HG03066 (cell line): ENCODE results near the gene OR4M2.
"Not testable (repeated sequence)": the region's sequence is repeated elsewhere in the genome, so short reads cannot be mapped to it uniquely, and the experiment has no call there.

Experiments used
- ATAC-seq: cut with Tn5 transposase; IDR thresholded peaks from one replicate; pipeline ENCODE4 v1.9.1; 2021; ENCODE audit warnings: low read depth; ENCODE audit not compliant: unreplicated experiment

OR4M2 gene, protein sequence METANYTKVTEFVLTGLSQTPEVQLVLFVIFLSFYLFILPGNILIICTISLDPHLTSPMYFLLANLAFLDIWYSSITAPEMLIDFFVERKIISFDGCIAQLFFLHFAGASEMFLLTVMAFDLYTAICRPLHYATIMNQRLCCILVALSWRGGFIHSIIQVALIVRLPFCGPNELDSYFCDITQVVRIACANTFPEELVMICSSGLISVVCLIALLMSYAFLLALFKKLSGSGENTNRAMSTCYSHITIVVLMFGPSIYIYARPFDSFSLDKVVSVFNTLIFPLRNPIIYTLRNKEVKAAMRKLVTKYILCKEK

DNA sequence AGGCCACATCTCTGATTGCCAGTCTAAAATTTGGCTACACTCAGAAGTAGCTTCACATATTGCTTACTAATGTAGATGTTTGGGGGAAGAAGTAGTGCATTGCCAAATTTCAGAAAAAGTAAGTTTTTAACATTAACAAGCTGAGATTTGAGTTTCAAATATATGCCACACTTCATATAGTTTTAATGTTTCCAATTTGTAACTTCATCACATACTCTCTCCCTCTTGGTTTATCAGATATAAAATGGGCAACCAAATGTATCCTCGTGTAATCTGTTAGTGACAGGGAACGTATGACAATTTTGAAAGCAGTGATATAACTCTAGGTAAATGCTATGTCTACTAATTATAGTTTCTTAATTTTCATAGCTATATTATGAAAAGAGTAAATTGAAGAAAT is at the start of gene OR4M2:
Gene OR4M2, plus strand, starts transcription at position 301 of the 400 bp plus-strand sequence. Its CDS starts 98 bp downstream, at position 399.
- not testable (repeated sequence) for ATAC-seq

DNA sequence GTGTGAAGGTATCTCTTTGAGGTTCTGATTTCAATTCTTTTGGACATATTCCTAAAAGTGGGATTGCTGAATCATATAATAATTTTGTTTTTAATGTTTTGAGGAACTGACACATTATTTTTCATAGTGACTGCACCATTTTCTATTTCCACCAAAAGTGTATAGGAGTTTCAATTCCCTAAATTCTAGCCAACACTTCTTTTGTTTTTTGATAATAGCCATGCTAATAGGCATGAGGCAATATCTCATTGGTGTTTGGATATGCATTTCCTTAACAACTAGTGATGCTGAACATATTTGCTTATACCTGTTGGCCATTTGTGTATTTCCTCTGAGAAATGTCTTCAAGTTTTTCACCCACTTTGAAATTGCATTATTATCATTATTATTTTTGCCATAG is 11.1 kb upstream of the OR4M2 start:
- ATAC-seq = not testable (repeated sequence)

DNA sequence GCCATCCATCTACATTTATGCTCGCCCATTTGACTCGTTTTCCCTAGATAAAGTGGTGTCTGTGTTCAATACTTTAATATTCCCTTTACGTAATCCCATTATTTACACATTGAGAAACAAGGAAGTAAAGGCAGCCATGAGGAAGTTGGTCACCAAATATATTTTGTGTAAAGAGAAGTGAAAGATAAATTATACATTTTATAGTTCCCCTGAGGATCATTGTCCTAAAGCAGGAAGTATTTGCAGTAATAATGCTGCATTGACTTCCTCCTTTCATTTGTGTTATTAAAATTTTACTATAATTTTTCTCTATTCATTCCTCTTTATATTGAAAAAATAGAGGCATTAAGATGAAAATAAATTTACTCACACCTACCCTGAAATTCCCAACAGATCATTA is 1.1 kb downstream of the OR4M2 start:
- ATAC-seq = not testable (repeated sequence)

DNA sequence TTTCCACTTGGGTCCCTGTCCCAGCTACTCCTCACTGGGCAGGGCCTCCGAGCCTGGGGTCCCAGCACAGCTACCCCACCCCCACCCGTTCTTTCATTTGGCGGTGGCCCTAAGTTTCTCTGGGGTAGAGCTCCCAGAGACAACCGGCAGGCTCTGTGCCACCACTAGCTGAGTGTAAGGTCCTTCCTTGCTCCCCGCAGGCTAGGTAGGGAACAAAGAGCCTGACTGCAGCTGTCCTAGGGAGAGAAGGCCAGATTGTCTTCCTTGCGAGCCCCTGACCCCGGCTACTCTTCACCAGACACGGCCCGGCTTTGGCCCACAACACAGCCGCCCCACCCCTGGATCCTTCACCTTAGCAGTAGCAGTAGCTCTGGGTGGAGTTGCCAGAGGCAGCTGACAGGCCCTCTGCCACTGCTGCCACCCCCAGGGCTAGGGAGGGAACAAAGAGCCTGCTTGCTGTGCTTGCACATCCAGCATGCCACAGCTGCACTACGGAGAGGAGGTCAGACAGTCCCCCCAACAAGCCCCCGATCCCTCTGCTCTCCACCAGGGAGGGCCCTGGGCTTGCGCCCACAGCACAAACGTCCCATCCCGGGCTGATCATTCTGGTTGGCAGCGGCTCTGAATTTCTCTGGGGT is 18.4 kb downstream of the OR4M2 start:
- peak; percentile 29 for ATAC-seq

DNA sequence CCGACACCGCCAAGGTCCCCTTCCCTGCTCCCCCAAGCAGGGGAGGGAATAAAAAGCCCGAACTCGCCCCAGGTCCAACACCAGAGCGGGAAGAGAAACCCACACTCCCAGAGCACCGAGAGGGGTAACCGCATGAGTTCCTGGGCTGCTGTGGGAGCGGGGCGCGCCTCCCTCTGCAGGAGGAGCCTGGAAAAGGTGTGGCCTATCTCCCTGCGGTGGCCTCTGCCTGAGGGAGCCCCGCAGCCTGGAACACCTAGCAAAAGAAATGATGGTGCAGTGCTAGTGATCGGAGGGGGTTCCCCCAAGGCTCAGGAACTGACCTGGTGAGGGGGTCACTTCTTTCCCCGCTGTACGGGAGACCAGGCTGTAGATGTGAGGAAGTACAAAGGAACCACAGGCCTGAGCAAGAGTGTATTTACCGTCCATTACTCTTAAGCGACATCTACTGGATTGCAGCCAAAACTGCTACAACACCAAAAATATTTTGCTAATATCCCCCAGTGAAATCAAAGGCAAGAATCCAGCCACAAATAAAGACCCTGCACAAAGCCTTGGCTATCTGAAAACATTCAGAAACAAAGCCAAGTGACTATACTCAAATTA is 19.1 kb downstream of the OR4M2 start:
- ATAC-seq = peak; percentile 70

DNA sequence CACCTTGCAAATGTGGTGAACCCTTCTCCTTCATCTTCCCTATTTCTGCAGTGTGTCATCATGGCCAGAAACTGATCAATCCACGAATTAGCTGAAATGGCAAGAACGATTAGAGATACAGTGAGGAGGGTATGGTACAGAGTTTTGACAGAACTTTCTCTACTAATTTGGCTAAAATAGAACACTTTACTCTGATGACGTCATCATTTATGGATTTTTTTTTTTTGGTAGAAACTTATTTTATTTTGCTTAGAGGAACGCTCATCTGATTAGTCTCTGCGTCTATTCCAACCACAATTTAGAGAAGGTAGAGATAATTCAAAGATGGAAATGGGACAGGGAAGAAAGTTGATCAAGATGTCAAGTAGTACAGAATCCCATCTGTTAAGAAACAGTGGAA is 41.7 kb downstream of the OR4M2 start:
- ATAC-seq = not testable (repeated sequence)
